HEK293 (cell line): ENCODE measurements around the gene FGFR2.

Experiments
- CTCF ChIA-PET: fragments of 350-600 bp; formaldehyde crosslinking; extraction: SDS; loops from one replicate; lab custom pipeline; 2021; ENCODE audit warnings: antibody characterized with exemption; lab: Yijun Ruan, JAX
- POLR2A ChIA-PET: fragments of 300-600 bp; formaldehyde crosslinking; extraction: SDS; loops from one replicate; lab custom pipeline; 2020; ENCODE audit warnings: antibody characterized with exemption, inconsistent platforms; lab: Yijun Ruan, JAX
- H3K27ac ChIP-seq: fragments of 200-500 bp; sonication (Bioruptor generic); 2 replicates; pipeline ENCODE4 v1.5.1; 2014; ENCODE audit warnings: low read depth, low read length, control low read depth, inconsistent platforms; ENCODE audit errors: extremely low read depth
- H3K36me3 ChIP-seq, 2 experiments: fragments of 200-500 bp in 1 of 2; sonication (Bioruptor generic) in 1 of 2; 1 replicate in 1 of 2; 2 replicates in 1 of 2; pipeline ENCODE4 v1.5.1; 2014 to 2017; ENCODE audit warnings: inconsistent platforms in 2 of 2, low read length in 2 of 2; ENCODE audit not compliant: control insufficient read depth in 2 of 2, insufficient read depth in 1 of 2
- H3K4me1 ChIP-seq: fragments of 200-500 bp; sonication (Bioruptor generic); 2 replicates; pipeline ENCODE4 v1.5.1; 2014; ENCODE audit warnings: mild to moderate bottlenecking, low read length, inconsistent platforms; ENCODE audit not compliant: control insufficient read depth, insufficient read depth
- H3K4me3 ChIP-seq: 2 replicates; pipeline ENCODE4 v1.5.1; 2011; ENCODE audit warnings: low read depth, mild to moderate bottlenecking, control low read depth, low read length, moderate library complexity
- H3K9me3 ChIP-seq: fragments of 200-500 bp; sonication (Bioruptor generic); 2 replicates; pipeline ENCODE4 v1.5.1; 2014; ENCODE audit warnings: low read depth, low read length, inconsistent platforms; ENCODE audit not compliant: control insufficient read depth, insufficient read depth
- KLF7 ChIP-seq: fragments of 450-650 bp; formaldehyde crosslinking; IDR thresholded peaks from 2 replicates; pipeline ENCODE4 v1.5.1; 2016; ENCODE audit warnings: missing biosample characterization, missing genetic modification characterization, borderline replicate concordance
- PRDM1 ChIP-seq: fragments of 450-650 bp; formaldehyde crosslinking; IDR thresholded peaks from 2 replicates; pipeline ENCODE4; 2016; ENCODE audit warnings: missing biosample characterization, missing genetic modification characterization
- PRDM4 ChIP-seq: fragments of 450-650 bp; formaldehyde crosslinking; IDR thresholded peaks from 2 replicates; pipeline ENCODE4 v1.5.1; 2017; ENCODE audit warnings: missing biosample characterization, missing genetic modification characterization
- SCRT1 ChIP-seq: fragments of 450-650 bp; formaldehyde crosslinking; IDR thresholded peaks from 2 replicates; pipeline ENCODE4 v1.5.1; 2016; ENCODE audit warnings: missing biosample characterization, missing genetic modification characterization, borderline replicate concordance
- WT1 ChIP-seq: fragments of 450-650 bp; formaldehyde crosslinking; IDR thresholded peaks from 2 replicates; pipeline ENCODE4 v1.5.1; 2016; ENCODE audit warnings: missing biosample characterization, missing genetic modification characterization
- ZBTB10 ChIP-seq: fragments of 450-650 bp; formaldehyde crosslinking; IDR thresholded peaks from 2 replicates; pipeline ENCODE4 v1.5.1; 2016; ENCODE audit warnings: missing biosample characterization, missing genetic modification characterization
- ZFHX2 ChIP-seq: fragments of 450-650 bp; formaldehyde crosslinking; conservative IDR thresholded peaks from 2 replicates; pipeline ENCODE4 v1.5.1; 2016; ENCODE audit warnings: missing biosample characterization, missing genetic modification characterization
- ZNF133 ChIP-seq: fragments of 450-650 bp; formaldehyde crosslinking; IDR thresholded peaks from 2 replicates; pipeline ENCODE4 v1.5.1; 2016; ENCODE audit warnings: missing biosample characterization, missing genetic modification characterization
- ZNF146 ChIP-seq: fragments of 450-650 bp; formaldehyde crosslinking; IDR thresholded peaks from 2 replicates; pipeline ENCODE4 v1.5.1; 2016; ENCODE audit warnings: missing biosample characterization, missing genetic modification characterization
- ZNF18 ChIP-seq: fragments of 450-650 bp; formaldehyde crosslinking; IDR thresholded peaks from 2 replicates; pipeline ENCODE4 v1.5.1; 2016; ENCODE audit warnings: missing biosample characterization, missing genetic modification characterization
- ZNF184 ChIP-seq: fragments of 450-650 bp; IDR thresholded peaks from 2 replicates; pipeline ENCODE4 v1.5.1; 2018; ENCODE audit warnings: missing biosample characterization, mild to moderate bottlenecking, missing genetic modification characterization
- ZNF274 ChIP-seq, 2 experiments: fragments of 200-500 bp in 1 of 2; fragments of 450-650 bp in 1 of 2; sonication (Bioruptor generic) in 1 of 2; formaldehyde crosslinking in 1 of 2; IDR thresholded peaks; 2 replicates each; pipeline versions ENCODE4 v1.5.1 to v1.6.1; 2014 to 2016; ENCODE audit warnings: borderline replicate concordance in 1 of 2, inconsistent platforms in 1 of 2, low read length in 1 of 2, missing biosample characterization in 1 of 2, missing genetic modification characterization in 1 of 2
- ZNF335 ChIP-seq: fragments of 450-650 bp; formaldehyde crosslinking; conservative IDR thresholded peaks from 2 replicates; pipeline ENCODE4 v1.5.1; 2016; ENCODE audit warnings: missing biosample characterization, missing genetic modification characterization
- ZNF394 ChIP-seq: fragments of 450-650 bp; formaldehyde crosslinking; IDR thresholded peaks from 2 replicates; pipeline ENCODE4 v1.5.1; 2016; ENCODE audit warnings: missing biosample characterization, missing genetic modification characterization, mild to moderate bottlenecking, moderate library complexity, borderline replicate concordance
- ZNF423 ChIP-seq: fragments of 450-650 bp; formaldehyde crosslinking; IDR thresholded peaks from 2 replicates; pipeline ENCODE4 v1.5.1; 2016; ENCODE audit warnings: missing biosample characterization, missing genetic modification characterization
- ZNF473 ChIP-seq: fragments of 450-650 bp; formaldehyde crosslinking; IDR thresholded peaks from 2 replicates; pipeline ENCODE4 v1.5.1; 2017; ENCODE audit warnings: missing biosample characterization, missing genetic modification characterization
- ZNF501 ChIP-seq: fragments of 450-650 bp; formaldehyde crosslinking; IDR thresholded peaks from 2 replicates; pipeline ENCODE4 v1.5.1; 2016; ENCODE audit warnings: missing biosample characterization, missing genetic modification characterization
- ZNF518A ChIP-seq: fragments of 450-650 bp; formaldehyde crosslinking; conservative IDR thresholded peaks from 2 replicates; pipeline ENCODE4 v1.5.1; 2016; ENCODE audit warnings: low read depth, missing biosample characterization, missing genetic modification characterization
- ZSCAN30 ChIP-seq: fragments of 450-650 bp; IDR thresholded peaks from 2 replicates; pipeline ENCODE4 v1.5.1; 2018; ENCODE audit warnings: missing biosample characterization, mild to moderate bottlenecking, missing genetic modification characterization, moderate library complexity
- TF ChIP-seq, protein P1 (sequence below): fragments of 450-650 bp; IDR thresholded peaks from 2 replicates; pipeline ENCODE4 v1.5.1; 2018; ENCODE audit warnings: missing biosample characterization, mild to moderate bottlenecking, missing genetic modification characterization

The FGFR2 gene

GRCh38 chr10:121608469-121609190 lies 10.4 kb upstream of the FGFR2 start (continued):
- TF ChIP-seq ZNF274 (IDR thresholded peaks at IDR 0.05; ENCODE audit: low read length) (no peak), ZNF274 (tag by site-specific recombination; IDR thresholded peaks at IDR 0.05; ENCODE audit: borderline replicate concordance) (no peak), ZBTB10 (tag by site-specific recombination) (no peak), ZNF184 (tag by site-specific recombination) (peak; percentile 37; the same call in 1 of the 2 replicates), ZNF423 (peak; percentile 66), ZFHX2 (tag by site-specific recombination) (peak; percentile 96), KLF7 (tag by site-specific recombination) (no peak), ZNF473 (tag by site-specific recombination) (no peak), ZNF394 (tag by site-specific recombination) (no peak), ZSCAN30 (0 out of 2 replicates have a peak, but pooled peaks have one; percentile 74)
- TF ChIP-seq, protein P1, sequence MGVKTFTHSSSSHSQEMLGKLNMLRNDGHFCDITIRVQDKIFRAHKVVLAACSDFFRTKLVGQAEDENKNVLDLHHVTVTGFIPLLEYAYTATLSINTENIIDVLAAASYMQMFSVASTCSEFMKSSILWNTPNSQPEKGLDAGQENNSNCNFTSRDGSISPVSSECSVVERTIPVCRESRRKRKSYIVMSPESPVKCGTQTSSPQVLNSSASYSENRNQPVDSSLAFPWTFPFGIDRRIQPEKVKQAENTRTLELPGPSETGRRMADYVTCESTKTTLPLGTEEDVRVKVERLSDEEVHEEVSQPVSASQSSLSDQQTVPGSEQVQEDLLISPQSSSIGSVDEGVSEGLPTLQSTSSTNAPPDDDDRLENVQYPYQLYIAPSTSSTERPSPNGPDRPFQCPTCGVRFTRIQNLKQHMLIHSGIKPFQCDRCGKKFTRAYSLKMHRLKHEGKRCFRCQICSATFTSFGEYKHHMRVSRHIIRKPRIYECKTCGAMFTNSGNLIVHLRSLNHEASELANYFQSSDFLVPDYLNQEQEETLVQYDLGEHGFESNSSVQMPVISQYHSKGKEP (tag by site-specific recombination) = 0 out of 2 replicates have a peak, but pooled peaks have one; percentile 27
- TF ChIP-seq, all 188 proteins: peak for 19

- H3K4me3 ChIP-seq = no peak overlapping the region
- H3K27ac ChIP-seq = no peak overlapping the region; the same call in 1 of the 2 replicates
- no peaks in the 10 kb centered on the region for H3K9me3 ChIP-seq
- peaks cover 14% of the 10 kb centered on the region for H3K4me1 ChIP-seq
- CTCF ChIA-PET = interaction anchor here (0.6 to 2.6 kb wide), 10 partner anchors 9 to 1627 kb away, joined by 3 to 7 read pairs (median 4); partner anchors contain the start of gene FGFR2
- POLR2A ChIA-PET = interaction anchor here (0.7 kb wide), 1 partner anchor 35 kb away, joined by 6 read pairs; no protein-coding TSS in a partner anchor
- H3K36me3 ChIP-seq = no peaks in the 10 kb centered on the region
- TF ChIP-seq PRDM4 (tag by site-specific recombination) (peak; percentile 98), ZNF518A (tag by site-specific recombination) (no peak), WT1 (tag by site-specific recombination) (peak; percentile 38; the same call in 1 of the 2 replicates), ZNF133 (tag by site-specific recombination) (no peak), ZNF146 (no peak), ZNF18 (tag by site-specific recombination) (no peak), SCRT1 (tag by site-specific recombination) (no peak), ZNF501 (tag by site-specific recombination) (no peak), ZNF335 (no peak), PRDM1 (peak; percentile 41; the same call in 1 of the 2 replicates)
Measured at GRCh38 chr10:121607310-121608055, 9.2 kb upstream of the FGFR2 start.
